ENCODE measurements around the gene EYA3.

GRCh38 chr1:28035420-28035819, 53.0 kb downstream of the EYA3 start:
- TF ChIP-seq GATA2 (IDR thresholded peaks at IDR 0.05; ENCODE audit: low read depth, low read length) (no peak), GATA3 (IDR thresholded peaks at IDR 0.05; ENCODE audit: low read depth, low read length) (no peak)
